Endometrial microvascular endothelial cells (primary cell): Measurements from ENCODE around the gene IL16. TPM values are rescaled to one million over a fixed set of nuclear protein-coding genes. Genes with fewer than 3 reads are reported as not detected.

ENCODE experiments used
- in situ Hi-C: cut with HindIII; loops from 2 replicates; pipeline ENCODE4 v1.10.0; 2017; ENCODE audit warnings: low sequenced_read_pairs, low pct_unique_long_range_greater_than_20kb; ENCODE audit errors: inconsistent ontology term
- total RNA-seq: library from RNA; depleted of rRNA; stranded (reverse); fragments of >200 nt; gene quantifications from one replicate; pipeline ENCODE4 v1.2.3, GENCODE V29; 2015; ENCODE audit errors: inconsistent ontology term

Gene IL16
- total RNA-seq, 1 donor from 2014 or later: not detected

DNA sequence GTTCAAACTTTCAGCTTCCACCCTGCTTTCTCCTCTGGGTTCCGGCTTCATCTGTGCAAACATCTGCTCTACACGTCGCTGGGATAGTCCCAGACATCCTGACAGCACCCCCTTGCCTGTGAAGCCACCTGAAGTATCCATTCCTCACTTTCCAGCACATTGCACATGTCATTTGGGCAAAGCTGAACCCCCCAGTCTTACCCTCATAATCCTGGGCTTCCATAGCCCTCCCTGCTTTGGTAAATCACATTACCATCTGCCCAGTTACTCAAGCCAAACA is 84.7 kb downstream of the IL16 start:
- in situ Hi-C loops: no loop called here

DNA sequence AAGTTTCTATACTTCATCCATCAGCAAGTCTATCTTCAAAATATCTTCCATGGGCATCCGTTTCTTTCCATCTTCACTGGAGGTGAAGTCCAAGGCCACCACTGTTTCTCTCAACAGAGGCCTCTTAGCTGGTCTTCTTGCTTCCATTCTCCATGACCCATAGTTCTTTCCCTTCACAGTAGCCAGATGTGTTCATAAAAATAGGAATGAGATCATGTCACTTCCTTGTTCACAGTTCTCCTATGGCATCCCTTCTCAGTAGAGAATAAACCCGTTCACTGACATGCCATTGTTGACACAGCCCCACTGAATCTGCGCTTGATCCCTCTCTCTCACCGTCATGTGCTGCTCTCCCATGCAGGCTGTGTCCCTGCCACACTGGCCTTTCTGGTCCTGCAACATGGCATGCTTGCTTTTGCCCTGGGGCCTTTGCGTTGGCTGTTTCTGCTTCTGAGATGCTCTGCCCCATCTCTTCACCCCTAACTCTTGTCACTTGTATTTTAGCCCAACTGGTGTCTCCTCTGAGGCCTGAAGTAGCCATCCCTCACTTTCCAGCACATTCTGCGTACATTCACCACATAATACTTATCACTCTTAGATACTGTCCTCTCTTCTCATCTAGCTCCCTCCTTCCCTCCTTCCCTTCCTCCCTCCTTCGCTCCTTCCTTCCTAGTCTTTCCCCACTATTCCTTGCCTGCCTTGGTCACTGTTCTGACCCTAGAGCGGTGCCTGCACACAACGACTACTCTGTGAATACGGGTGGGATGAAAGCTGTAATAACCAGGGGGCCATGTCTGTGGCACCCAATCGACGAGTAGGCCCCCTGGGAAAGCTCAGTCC is 85.3 kb downstream of the IL16 start:
- in situ Hi-C loops: no loop called here

DNA sequence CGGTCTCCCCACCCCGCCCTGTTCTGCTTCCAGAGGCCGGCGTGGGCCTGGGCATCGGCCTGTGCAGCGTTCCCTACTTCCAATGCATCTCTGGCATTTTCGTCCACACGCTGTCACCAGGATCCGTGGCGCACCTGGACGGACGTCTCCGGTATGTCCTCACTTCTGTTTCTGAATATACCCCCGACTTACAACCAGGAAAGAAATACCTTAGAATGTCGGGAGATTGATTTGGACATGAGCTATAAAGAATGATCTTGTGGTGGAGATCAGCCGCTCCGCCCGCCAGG is 85.9 kb downstream of the IL16 start:
- in situ Hi-C loops: no loop called here

DNA sequence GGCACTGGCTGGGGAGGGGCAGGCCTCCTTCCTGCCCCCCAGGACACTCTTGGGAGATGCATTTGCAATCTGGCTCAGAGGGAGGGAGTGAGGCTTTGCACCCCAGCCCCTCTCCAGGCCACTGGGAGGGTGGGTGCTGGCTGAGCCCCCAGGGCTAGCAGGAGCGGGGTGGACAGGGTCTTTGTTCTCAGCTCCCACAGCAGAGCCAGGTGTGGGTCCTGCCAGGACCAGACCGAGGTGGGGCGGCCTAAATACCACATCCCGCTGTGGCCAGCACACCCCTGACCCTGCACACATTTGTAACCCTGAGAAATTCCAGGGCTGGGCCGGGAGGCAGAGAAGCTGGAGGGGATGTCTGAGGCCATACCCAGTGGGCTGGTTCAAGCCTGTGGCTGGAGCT is 86.2 kb downstream of the IL16 start:
- in situ Hi-C loops: no loop called here

DNA sequence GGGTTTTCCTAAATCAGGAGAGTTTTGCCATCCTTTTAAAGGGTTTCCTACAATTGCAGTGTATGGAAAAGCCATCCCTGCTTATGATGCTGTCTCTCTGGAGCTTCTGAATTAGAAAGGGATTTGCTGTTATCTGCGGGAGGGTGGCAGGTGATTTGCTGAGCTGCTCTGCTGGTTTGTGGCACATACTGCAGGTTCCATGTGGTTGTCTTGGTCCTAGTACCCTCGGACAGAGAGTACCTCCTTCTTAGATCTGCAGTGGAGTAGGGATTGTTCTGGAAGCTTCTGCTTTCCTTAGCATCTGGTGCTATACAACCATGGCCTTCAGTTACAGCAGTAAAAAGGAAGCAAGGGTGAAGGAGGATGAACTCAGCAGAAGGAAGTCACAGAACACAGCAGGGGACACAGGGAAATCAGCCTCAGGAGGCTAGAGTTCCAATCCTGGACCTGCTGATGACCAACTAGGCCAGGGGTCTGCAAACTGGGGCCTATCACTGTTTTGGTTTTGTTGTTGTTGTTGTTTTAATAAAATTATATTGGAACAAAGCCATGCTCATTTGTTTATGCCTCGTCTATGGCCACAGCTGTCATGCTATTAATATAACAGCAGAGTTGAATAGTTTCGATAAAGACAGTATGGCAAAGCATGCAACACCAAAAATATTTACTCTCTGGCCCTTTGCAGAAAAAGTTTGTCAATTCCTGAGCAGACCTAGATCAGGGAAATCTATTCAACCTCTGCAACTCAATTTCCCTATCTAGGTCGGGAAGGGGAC is 87.8 kb downstream of the IL16 start:
- in situ Hi-C loops: no loop called here

DNA sequence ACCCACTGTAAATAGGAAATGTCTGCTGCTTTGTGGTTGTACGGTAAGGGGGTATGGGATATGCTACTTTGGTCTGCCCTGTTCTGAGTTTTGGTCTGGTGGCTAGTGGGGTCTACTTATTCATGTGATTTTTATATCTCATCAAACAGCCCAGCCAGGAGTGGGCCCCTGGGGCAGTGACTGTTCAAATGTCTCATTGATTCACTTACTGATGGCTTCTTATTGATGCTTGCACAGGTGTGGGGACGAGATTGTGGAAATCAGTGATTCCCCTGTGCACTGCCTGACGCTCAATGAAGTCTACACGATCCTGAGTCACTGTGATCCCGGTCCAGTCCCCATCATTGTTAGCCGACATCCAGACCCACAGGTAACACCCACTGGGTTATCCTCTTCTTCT is 88.8 kb downstream of the IL16 start:
- in situ Hi-C loops: no loop called here

DNA sequence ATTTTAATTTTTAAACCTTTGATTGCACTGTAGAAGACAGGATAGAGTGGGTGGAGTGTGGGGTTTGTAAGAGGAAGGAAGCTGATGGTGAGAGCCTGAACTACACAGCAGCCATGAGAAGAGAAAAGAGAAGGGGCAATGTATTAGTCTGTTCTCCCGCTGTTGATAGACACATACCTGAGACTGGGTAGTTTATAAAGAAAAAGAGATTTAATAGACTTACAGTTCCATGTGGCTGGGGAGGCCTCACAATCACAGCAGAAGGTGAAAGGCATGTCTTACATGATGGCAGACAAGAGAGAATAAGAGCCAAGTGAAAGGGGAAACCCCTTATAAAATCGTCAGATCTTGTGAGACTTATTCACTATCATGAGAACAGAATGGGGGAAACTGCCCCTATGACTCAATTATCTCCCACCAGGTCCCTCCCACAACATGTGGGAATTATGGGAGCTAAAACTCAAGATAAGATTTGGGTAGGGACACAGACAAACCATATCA is 90.0 kb downstream of the IL16 start:
- in situ Hi-C loops: no loop called here

DNA sequence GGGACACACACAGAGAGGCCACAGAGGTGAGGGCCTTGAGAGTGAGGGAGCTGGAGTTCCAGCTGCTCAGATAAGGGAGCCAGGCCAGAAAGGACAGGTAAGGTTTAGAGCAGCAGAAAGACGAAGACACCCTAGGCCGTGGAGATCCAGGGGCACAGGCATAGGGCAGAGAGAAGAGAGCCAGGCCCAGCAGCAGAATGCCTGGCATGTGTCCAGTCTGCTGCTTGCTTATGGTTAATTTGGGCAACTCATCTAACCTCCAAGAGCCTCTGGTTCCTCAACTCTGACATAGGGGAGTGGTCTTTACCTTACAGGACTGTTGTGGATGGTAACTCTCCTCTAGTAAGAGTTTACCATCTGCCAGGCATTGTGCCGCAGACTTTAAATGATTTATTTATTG is 91.4 kb downstream of the IL16 start:
- in situ Hi-C loops: no loop called here

DNA sequence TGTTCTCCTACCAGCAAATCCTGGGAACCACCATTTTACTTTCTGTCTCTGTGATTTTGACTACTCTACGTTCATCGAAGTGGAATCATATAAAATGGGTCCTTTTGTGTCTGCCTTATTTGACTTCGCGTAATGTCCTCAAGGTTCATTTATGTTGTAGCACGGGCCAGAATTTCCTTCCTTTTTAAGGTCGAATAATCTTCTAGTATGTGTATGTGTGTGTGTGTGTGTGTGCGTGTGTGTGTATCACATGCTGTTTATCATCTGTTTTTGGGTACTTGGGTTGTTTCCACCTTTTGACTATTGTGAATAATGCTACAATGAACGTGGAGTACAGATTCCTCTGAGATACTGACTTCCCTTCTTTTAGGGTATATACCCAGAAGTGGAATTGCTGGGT is 91.9 kb downstream of the IL16 start:
- in situ Hi-C loops: no loop called here

DNA sequence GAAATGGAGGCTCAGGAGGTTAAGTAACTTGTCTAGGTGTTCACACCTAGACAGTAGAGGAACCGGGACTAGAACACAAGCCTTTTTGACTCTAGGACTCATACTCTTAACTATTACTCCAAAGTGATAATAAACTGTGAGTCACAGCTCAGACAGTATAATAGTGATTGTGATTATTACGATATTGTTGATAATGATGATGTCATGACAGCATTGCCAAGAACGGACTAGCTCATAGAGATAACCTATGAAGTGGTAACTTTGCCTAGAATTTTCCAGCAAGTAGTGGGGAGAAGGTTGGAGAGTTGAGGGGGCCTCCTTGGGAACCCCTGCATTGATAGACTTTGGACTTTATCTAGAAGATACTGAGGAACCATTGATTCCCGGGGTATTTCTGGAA is 93.2 kb downstream of the IL16 start:
- in situ Hi-C loops: loop anchor here (10.0 kb wide), 1 partner anchor 115 kb away; no protein-coding TSS in a partner anchor

DNA sequence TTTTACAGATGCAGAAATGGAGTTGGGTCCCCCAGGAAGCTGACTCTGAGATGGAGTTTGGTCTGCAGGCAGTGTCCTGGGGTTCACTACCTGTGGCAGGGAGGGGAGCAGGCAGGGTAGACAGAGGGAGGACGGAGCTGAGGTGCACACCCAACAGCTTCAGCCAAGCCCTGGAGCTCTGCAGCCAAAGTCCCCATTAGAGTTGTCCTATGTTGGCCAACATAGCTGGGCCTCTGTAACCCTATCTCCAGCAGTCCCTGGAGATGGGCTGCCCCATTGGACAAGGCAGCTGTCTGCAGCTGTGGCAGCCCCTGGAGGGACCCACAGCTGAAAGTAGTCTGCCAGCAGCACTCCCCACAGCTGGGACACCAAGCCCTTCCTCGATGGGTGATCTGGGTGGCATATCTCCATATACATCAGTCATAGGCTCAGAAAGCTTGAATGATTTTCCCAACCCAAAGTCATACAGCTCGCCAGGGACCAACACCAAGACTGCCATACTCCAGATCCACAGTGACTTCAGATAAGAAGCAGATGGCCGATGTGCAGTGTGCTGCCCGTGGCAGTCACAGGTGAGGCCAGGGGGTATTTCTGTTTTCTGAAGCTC is 95.3 kb downstream of the IL16 start:
- in situ Hi-C loops: loop anchor here (10.0 kb wide), 1 partner anchor 117 kb away; no protein-coding TSS in a partner anchor

DNA sequence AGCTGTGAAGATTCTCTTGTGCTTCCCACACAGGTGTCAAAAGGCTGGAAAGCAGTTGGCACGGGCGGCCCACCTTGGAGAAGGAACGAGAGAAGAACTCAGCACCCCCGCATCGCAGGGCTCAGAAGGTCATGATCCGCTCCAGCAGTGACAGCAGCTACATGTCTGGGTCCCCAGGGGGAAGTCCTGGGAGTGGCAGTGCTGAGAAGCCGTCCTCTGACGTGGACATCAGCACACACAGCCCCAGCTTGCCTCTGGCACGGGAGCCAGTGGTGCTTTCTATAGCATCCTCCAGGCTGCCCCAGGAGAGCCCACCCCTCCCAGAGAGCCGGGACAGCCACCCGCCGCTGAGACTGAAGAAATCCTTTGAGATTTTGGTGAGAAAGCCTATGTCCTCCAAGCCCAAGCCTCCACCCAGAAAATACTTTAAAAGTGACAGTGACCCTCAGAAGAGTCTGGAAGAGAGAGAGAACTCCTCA is 95.9 kb downstream of the IL16 start:
- in situ Hi-C loops: loop anchor here (10.0 kb wide), 1 partner anchor 118 kb away; no protein-coding TSS in a partner anchor

DNA sequence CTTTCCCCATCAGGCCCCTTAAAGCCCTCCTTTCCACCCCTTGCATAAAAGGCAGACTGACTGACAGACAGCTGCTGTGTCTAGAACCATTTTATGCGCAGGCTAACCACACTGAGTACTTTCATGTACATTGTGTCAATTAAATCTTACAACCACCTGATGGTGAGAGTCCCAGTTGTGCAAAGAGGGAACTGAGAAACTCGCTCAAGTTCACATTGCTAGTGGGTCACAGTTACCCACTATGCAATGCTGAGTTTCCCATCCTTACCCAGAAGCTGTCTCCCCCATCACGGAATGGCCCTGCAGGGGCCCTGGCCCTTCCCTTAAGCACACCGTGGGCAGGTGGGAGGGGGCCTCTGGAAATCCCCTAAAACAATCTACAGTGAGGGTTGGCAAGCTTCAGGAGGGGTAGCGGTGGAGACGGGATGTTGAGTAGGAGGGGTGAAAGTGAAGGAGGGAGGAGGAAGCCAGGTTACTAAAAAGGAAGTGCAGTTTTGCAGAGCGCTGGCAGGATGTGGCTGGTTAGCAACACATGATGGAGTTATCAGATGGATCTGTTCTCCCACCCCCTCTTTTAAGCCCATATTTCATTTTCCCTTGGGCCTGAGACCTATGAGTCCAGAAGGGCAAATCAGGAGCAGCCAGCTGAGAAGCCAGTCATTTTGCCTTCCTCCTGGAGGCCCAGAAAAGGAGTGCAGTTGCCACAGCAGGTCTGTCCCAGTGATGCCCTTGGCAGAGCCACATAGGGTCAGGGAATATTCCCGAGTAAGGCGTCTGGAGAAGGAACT is 97.2 kb downstream of the IL16 start:
- in situ Hi-C loops: loop anchor here (10.0 kb wide), 1 partner anchor 119 kb away; no protein-coding TSS in a partner anchor

DNA sequence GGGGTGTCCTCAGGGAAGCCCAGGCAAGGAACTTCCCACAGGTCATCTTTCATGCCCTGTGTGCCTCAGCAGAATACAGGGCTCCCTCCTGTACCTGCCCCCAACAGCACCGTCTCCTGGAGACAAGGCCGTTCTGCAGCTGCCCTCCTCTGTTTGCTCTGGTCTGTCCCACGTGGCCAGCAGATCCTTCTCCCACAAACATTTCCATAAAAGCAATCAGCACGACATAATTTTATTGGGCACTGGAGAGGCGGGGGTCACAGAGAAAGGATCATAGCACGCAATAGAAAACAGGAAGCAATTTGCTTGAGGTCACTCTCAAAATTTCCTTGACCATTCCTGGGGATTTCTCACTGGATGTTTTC is 97.8 kb downstream of the IL16 start:
- in situ Hi-C loops: loop anchor here (10.0 kb wide), 1 partner anchor 120 kb away; no protein-coding TSS in a partner anchor

DNA sequence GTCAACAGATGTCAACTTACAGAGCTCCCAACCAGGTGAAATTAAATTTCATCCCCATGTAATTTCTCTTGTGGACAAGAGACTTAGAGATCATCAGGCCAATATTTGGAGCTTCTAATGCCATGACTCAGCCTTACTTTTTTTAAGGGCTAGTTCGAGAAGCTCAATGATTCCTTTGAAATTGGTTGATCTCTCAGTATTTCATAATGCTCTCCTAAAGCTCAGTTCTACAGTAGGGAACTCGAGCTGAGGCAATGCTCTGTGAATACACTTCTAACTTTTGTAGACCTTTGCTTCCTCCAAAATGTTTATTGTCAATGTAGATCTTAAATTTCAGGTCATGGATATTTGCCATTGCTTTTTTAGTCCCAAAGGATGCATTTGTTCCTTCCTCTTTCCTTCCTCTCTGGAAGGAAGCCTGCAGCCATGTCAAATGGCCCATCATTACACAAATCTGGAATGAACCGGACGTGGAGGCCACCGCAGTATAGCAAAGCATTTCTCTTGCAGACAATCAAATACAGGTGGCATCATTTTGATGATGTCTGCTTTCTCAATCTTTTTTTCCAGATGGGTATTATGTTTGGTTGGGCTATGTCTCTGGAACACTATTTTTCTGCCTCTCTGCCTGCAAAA is 98.9 kb downstream of the IL16 start:
- in situ Hi-C loops: loop anchor here (10.0 kb wide), 1 partner anchor 121 kb away; no protein-coding TSS in a partner anchor

DNA sequence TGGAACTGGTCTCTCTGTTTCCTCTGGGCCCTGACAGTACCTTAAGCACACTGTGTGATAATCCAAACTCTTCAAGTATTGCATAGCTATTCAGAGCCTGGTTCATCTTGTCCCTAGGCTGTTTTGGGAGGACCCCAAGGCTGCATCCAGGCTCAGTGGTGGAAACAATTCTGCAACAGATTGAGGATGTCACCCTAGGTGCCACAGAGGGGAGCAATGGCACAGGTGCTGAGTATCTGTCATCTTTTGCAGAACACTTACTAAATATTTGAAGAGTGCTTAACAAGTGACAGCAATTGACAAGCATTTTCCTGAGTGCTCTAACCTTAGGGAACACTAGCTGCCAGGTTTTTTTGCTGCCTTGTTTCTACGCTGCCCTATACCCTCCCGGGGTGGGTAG is 99.5 kb downstream of the IL16 start:
- in situ Hi-C loops: loop anchor here (10.0 kb wide), 1 partner anchor 121 kb away; no protein-coding TSS in a partner anchor

DNA sequence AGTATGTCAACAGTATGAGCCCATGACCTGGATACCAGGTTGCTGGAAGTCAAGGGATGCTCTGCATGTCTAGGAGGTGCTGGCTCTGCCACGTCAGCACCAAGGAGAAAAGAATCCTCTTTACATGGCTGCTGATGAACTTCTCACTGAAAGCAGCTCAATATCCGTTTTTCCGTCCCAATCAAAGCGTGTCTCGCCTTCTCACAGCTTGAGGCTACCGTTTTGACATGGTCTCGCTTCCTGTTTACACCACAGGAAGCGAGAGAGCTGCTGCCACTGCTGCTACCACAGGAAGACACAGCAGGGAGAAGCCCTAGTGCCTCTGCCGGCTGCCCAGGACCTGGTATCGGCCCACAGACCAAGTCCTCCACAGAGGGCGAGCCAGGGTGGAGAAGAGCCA is 100.0 kb downstream of the IL16 start:
- in situ Hi-C loops: loop anchor here (10.0 kb wide), 1 partner anchor 122 kb away; no protein-coding TSS in a partner anchor

DNA sequence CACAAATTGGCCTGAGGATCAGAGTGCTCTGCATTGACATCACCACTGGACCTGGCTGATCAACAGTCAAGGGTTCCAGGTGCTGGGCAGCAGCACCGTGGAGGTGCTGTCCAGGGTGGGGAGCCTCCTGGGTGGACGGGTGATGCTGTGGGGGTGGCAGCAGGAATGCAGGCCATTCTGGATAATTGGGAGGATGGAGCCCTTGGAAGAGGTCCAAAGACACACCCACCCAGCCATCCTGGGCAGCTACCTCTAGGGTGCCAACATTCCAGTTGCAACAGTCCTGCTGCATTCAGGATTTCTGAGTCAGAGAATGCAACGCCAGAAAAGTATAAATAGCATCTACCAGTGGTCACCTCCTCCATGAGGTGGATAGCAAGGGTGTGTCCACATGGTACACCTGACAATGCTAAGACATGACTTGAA is 100.5 kb downstream of the IL16 start:
- in situ Hi-C loops: loop anchor here (10.0 kb wide), 1 partner anchor 122 kb away; no protein-coding TSS in a partner anchor
